GM23338 (cell line): ENCODE results near the gene CSNK2B. TPM values are rescaled to one million over a fixed set of nuclear protein-coding genes. Genes with fewer than 3 reads are reported as not detected.

Source experiments
- ATAC-seq: fragments of 200-7000 bp; cut with Tn5 transposase; 3 replicates; pipeline ENCODE4 v1.9.1; 2020
- DNase-seq: peaks from one replicate; pipeline ENCODE4 v3.0.0-alpha.2; 2015; ENCODE audit warnings: low spot score
- H2AFZ ChIP-seq: fragments of 200-600 bp; sonication (generic); 2 replicates; pipeline ENCODE4 v1.8.0; 2016; ENCODE audit warnings: antibody characterized with exemption, mild to moderate bottlenecking, moderate library complexity
- H3F3A ChIP-seq: fragments of 200-600 bp; sonication (generic); replicated peaks from 2 replicates; pipeline ENCODE4 v1.8.0; 2017; ENCODE audit warnings: antibody characterized with exemption, mixed run types, low read depth
- H3K27ac ChIP-seq: fragments of 200-600 bp; sonication (generic); 2 replicates; pipeline ENCODE4 v1.6.1; 2016; ENCODE audit warnings: low read depth
- H3K27me3 ChIP-seq: fragments of 200-600 bp; sonication (generic); 2 replicates; pipeline ENCODE4 v1.8.0; 2016; ENCODE audit warnings: mild to moderate bottlenecking, mixed run types, moderate library complexity; ENCODE audit not compliant: insufficient read depth
- H3K36me3 ChIP-seq: fragments of 200-600 bp; sonication (generic); 2 replicates; pipeline ENCODE4 v1.8.0; 2016; ENCODE audit warnings: mild to moderate bottlenecking; ENCODE audit not compliant: insufficient read depth
- H3K4me1 ChIP-seq: fragments of 200-600 bp; sonication (generic); 2 replicates; pipeline ENCODE4 v1.8.0; 2016; ENCODE audit warnings: mild to moderate bottlenecking, moderate library complexity; ENCODE audit not compliant: insufficient read depth
- H3K4me2 ChIP-seq: fragments of 200-600 bp; sonication (generic); 2 replicates; pipeline ENCODE4 v1.7.1; 2017; ENCODE audit warnings: mixed run types
- H3K4me3 ChIP-seq: fragments of 200-600 bp; sonication (generic); 2 replicates; pipeline ENCODE4 v1.6.1; 2016; ENCODE audit warnings: mixed run types
- H3K79me2 ChIP-seq: fragments of 200-600 bp; sonication (generic); replicated peaks from 2 replicates; pipeline ENCODE4 v1.8.0; 2017; ENCODE audit warnings: mild to moderate bottlenecking; ENCODE audit not compliant: insufficient read depth
- H3K9me2 ChIP-seq: fragments of 200-600 bp; sonication (generic); 2 replicates; pipeline ENCODE4 v1.8.0; 2017; ENCODE audit not compliant: insufficient read depth
- H4K20me1 ChIP-seq: fragments of 200-600 bp; sonication (generic); replicated peaks from 2 replicates; pipeline ENCODE4 v1.8.0; 2017; ENCODE audit warnings: mild to moderate bottlenecking; ENCODE audit not compliant: insufficient read depth
- H3K27ac Mint-ChIP-seq: 2 replicates; pipeline ENCODE4 v1.8.0; 2020; ENCODE audit warnings: inconsistent platforms, mild to moderate bottlenecking, moderate library complexity, mixed read lengths
- H3K27me3 Mint-ChIP-seq: 3 replicates; pipeline ENCODE4 v1.8.0; 2022; ENCODE audit warnings: low read depth, mild to moderate bottlenecking, moderate library complexity, mixed read lengths, inconsistent platforms; ENCODE audit not compliant: insufficient read depth, poor library complexity
- H3K36me3 Mint-ChIP-seq: 3 replicates; pipeline ENCODE4 v1.8.0; 2021; ENCODE audit warnings: low read depth, mild to moderate bottlenecking, inconsistent platforms, moderate library complexity, mixed read lengths
- H3K4me1 Mint-ChIP-seq: 3 replicates; pipeline ENCODE4 v1.8.0; 2020; ENCODE audit warnings: mild to moderate bottlenecking, inconsistent platforms, mixed read lengths
- H3K4me3 Mint-ChIP-seq: 3 replicates; pipeline ENCODE4 v1.8.0; 2021; ENCODE audit warnings: moderate library complexity, mild to moderate bottlenecking, inconsistent platforms, mixed read lengths
- H3K9me3 Mint-ChIP-seq: 3 replicates; pipeline ENCODE4 v1.8.0; 2020; ENCODE audit warnings: moderate library complexity, mild to moderate bottlenecking, inconsistent platforms, mixed read lengths
- CREB1 ChIP-seq: fragments of 250-450 bp; sonication (Bioruptor Pico); IDR thresholded peaks from 2 replicates; pipeline ENCODE4 v1.5.0; 2020; ENCODE audit warnings: low read depth, mild to moderate bottlenecking, moderate library complexity
- EZH2 ChIP-seq: fragments of 200-600 bp; sonication (generic); IDR thresholded peaks from one replicate; pipeline ENCODE4 v1.8.0; 2017; ENCODE audit warnings: antibody characterized with exemption, mild to moderate bottlenecking, low read depth; ENCODE audit not compliant: unreplicated experiment
- EZH2phosphoT487 ChIP-seq: fragments of 200-600 bp; sonication (generic); IDR thresholded peaks from one replicate; pipeline ENCODE4 v1.8.1; 2018; ENCODE audit warnings: antibody characterized with exemption; ENCODE audit not compliant: unreplicated experiment
- JUNB ChIP-seq: IDR thresholded peaks from one replicate; pipeline ENCODE4 v1.6.1; 2016; ENCODE audit warnings: antibody characterized with exemption; ENCODE audit not compliant: unreplicated experiment
- NANOG ChIP-seq: IDR thresholded peaks from 2 replicates; pipeline ENCODE4 v1.6.1; 2016; ENCODE audit warnings: antibody characterized with exemption, borderline replicate concordance
- POLR2AphosphoS5 ChIP-seq: IDR thresholded peaks from 2 replicates; pipeline ENCODE4 v1.6.1; 2016; ENCODE audit warnings: antibody characterized with exemption, low read depth
- STAT1 ChIP-seq: IDR thresholded peaks from one replicate; pipeline ENCODE4 v1.6.1; 2016; ENCODE audit warnings: antibody characterized with exemption; ENCODE audit not compliant: unreplicated experiment
- ZNF114 ChIP-seq: fragments of 250-450 bp; sonication (Bioruptor Pico); IDR thresholded peaks from 2 replicates; pipeline ENCODE4 v1.5.0; 2020; ENCODE audit warnings: mild to moderate bottlenecking, moderate library complexity
- ZNF331 ChIP-seq: fragments of 250-450 bp; sonication (Bioruptor Pico); IDR thresholded peaks from 2 replicates; pipeline ENCODE4 v1.5.0; 2020; ENCODE audit warnings: low read depth, mild to moderate bottlenecking, moderate library complexity
- polyA plus RNA-seq: library from polyadenylated mRNA; unstranded; fragments of >200 nt; fragmentation: Nextera tagmentation; extraction: Ambion mirVana; gene quantifications from 2 replicates; pipeline ENCODE4 v1.2.1, GENCODE V29; 2016
- total RNA-seq: library from RNA; depleted of rRNA; stranded (reverse); fragments of >200 nt; shearing (Covaris generic); gene quantifications from 2 replicates; pipeline ENCODE4 v1.2.3, GENCODE V29; 2014
- TF ChIP-seq, protein P1 (sequence below): fragments of 250-450 bp; sonication (Bioruptor Pico); IDR thresholded peaks from 2 replicates; pipeline ENCODE4 v1.5.0; 2020; ENCODE audit warnings: mild to moderate bottlenecking, moderate library complexity
- TF ChIP-seq, protein P2 (sequence below): IDR thresholded peaks from 2 replicates; pipeline ENCODE4 v1.6.1; 2016; ENCODE audit warnings: antibody characterized with exemption
- TF ChIP-seq, protein P3 (sequence below): IDR thresholded peaks from one replicate; pipeline ENCODE4 v1.6.1; 2018; ENCODE audit warnings: antibody characterized with exemption; ENCODE audit not compliant: unreplicated experiment
- TF ChIP-seq, protein P4 (sequence below), 2 experiments: fragments of 200-600 bp in 1 of 2; sonication (generic) in 1 of 2; conservative IDR thresholded peaks; 2 replicates each; pipeline versions ENCODE4 v1.5.1 to v1.6.1; 2016 to 2017; ENCODE audit warnings: antibody characterized with exemption in 2 of 2, low read depth in 2 of 2, mild to moderate bottlenecking in 2 of 2, moderate library complexity in 1 of 2

CSNK2B gene
- total and polyA plus RNA-seq, 2 experiments from 2014 or later = 260 to 271 TPM

DNA sequence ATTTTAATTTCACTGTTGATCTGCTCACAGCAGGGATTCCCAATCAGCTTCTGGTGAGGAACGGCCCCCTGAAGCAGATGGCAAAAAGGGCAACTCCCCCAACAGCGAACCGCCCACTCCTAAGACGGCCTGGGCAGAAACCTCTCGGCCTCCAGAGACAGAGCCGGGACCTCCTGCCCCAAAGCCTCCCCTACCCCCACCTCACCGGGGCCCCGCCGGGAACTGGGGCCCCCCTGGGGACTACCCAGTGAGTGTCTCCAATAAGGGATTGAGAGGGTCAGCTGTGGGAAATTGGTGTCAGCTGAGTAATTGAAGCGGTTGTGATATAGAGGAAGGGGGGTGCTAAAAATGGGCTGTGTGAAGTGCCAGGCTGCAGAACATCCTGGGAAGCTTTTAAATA, 38.9 kb upstream of the CSNK2B start:
- Histone ChIP-seq H3K4me1 (peaks cover 10% of the 10 kb centered on the region), H3K4me2 (no peak overlapping the region), H4K20me1 (peaks cover 61% of the 10 kb centered on the region), H3K9me2 (no peaks in the 10 kb centered on the region), H3K27me3 (no peaks in the 10 kb centered on the region), H3K36me3 (peaks cover 85% of the 10 kb centered on the region), H3K4me3 (no peak overlapping the region), H3K79me2 (peaks cover 69% of the 10 kb centered on the region), H2AFZ (no peak overlapping the region), H3F3A (peaks cover 52% of the 10 kb centered on the region), H3K27ac (no peak overlapping the region)
- DNase-seq (no peak), ATAC-seq (no peak)
- Mint-ChIP-seq H3K27ac (no peak overlapping the region), H3K4me3 (no peak overlapping the region; the same call in 2 of the 3 replicates), H3K4me1 (peaks cover 9% of the 10 kb centered on the region), H3K27me3 (peaks cover 13% of the 10 kb centered on the region), H3K36me3 (peaks cover 99% of the 10 kb centered on the region), H3K9me3 (no peaks in the 10 kb centered on the region; the same call in 2 of the 3 replicates)
- TF ChIP-seq STAT1 (no peak), CREB1 (CRISPR knock-in tag) (no peak), ZNF114 (CRISPR knock-in tag) (no peak), EZH2phosphoT487 (no peak), EZH2 (no peak), POLR2AphosphoS5 (no peak), ZNF331 (no peak), JUNB (no peak), NANOG (no peak)
- TF ChIP-seq, protein P1, sequence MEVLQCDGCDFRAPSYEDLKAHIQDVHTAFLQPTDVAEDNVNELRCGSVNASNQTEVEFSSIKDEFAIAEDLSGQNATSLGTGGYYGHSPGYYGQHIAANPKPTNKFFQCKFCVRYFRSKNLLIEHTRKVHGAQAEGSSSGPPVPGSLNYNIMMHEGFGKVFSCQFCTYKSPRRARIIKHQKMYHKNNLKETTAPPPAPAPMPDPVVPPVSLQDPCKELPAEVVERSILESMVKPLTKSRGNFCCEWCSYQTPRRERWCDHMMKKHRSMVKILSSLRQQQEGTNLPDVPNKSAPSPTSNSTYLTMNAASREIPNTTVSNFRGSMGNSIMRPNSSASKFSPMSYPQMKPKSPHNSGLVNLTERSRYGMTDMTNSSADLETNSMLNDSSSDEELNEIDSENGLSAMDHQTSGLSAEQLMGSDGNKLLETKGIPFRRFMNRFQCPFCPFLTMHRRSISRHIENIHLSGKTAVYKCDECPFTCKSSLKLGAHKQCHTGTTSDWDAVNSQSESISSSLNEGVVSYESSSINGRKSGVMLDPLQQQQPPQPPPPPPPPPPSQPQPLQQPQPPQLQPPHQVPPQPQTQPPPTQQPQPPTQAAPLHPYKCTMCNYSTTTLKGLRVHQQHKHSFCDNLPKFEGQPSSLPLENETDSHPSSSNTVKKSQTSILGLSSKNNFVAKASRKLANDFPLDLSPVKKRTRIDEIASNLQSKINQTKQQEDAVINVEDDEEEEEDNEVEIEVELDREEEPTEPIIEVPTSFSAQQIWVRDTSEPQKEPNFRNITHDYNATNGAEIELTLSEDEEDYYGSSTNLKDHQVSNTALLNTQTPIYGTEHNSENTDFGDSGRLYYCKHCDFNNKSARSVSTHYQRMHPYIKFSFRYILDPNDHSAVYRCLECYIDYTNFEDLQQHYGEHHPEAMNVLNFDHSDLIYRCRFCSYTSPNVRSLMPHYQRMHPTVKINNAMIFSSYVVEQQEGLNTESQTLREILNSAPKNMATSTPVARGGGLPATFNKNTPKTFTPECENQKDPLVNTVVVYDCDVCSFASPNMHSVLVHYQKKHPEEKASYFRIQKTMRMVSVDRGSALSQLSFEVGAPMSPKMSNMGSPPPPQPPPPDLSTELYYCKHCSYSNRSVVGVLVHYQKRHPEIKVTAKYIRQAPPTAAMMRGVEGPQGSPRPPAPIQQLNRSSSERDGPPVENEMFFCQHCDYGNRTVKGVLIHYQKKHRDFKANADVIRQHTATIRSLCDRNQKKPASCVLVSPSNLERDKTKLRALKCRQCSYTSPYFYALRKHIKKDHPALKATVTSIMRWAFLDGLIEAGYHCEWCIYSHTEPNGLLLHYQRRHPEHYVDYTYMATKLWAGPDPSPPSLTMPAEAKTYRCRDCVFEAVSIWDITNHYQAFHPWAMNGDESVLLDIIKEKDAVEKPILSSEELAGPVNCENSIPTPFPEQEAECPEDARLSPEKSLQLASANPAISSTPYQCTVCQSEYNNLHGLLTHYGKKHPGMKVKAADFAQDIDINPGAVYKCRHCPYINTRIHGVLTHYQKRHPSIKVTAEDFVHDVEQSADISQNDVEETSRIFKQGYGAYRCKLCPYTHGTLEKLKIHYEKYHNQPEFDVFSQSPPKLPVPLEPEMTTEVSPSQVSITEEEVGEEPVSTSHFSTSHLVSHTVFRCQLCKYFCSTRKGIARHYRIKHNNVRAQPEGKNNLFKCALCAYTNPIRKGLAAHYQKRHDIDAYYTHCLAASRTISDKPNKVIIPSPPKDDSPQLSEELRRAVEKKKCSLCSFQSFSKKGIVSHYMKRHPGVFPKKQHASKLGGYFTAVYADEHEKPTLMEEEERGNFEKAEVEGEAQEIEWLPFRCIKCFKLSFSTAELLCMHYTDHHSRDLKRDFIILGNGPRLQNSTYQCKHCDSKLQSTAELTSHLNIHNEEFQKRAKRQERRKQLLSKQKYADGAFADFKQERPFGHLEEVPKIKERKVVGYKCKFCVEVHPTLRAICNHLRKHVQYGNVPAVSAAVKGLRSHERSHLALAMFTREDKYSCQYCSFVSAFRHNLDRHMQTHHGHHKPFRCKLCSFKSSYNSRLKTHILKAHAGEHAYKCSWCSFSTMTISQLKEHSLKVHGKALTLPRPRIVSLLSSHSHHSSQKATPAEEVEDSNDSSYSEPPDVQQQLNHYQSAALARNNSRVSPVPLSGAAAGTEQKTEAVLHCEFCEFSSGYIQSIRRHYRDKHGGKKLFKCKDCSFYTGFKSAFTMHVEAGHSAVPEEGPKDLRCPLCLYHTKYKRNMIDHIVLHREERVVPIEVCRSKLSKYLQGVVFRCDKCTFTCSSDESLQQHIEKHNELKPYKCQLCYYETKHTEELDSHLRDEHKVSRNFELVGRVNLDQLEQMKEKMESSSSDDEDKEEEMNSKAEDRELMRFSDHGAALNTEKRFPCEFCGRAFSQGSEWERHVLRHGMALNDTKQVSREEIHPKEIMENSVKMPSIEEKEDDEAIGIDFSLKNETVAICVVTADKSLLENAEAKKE (CRISPR knock-in tag) = no peak
- TF ChIP-seq, protein P2, sequence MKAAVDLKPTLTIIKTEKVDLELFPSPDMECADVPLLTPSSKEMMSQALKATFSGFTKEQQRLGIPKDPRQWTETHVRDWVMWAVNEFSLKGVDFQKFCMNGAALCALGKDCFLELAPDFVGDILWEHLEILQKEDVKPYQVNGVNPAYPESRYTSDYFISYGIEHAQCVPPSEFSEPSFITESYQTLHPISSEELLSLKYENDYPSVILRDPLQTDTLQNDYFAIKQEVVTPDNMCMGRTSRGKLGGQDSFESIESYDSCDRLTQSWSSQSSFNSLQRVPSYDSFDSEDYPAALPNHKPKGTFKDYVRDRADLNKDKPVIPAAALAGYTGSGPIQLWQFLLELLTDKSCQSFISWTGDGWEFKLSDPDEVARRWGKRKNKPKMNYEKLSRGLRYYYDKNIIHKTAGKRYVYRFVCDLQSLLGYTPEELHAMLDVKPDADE = no peak
- TF ChIP-seq, protein P3, sequence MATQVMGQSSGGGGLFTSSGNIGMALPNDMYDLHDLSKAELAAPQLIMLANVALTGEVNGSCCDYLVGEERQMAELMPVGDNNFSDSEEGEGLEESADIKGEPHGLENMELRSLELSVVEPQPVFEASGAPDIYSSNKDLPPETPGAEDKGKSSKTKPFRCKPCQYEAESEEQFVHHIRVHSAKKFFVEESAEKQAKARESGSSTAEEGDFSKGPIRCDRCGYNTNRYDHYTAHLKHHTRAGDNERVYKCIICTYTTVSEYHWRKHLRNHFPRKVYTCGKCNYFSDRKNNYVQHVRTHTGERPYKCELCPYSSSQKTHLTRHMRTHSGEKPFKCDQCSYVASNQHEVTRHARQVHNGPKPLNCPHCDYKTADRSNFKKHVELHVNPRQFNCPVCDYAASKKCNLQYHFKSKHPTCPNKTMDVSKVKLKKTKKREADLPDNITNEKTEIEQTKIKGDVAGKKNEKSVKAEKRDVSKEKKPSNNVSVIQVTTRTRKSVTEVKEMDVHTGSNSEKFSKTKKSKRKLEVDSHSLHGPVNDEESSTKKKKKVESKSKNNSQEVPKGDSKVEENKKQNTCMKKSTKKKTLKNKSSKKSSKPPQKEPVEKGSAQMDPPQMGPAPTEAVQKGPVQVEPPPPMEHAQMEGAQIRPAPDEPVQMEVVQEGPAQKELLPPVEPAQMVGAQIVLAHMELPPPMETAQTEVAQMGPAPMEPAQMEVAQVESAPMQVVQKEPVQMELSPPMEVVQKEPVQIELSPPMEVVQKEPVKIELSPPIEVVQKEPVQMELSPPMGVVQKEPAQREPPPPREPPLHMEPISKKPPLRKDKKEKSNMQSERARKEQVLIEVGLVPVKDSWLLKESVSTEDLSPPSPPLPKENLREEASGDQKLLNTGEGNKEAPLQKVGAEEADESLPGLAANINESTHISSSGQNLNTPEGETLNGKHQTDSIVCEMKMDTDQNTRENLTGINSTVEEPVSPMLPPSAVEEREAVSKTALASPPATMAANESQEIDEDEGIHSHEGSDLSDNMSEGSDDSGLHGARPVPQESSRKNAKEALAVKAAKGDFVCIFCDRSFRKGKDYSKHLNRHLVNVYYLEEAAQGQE = no peak
- TF ChIP-seq, protein P4, sequence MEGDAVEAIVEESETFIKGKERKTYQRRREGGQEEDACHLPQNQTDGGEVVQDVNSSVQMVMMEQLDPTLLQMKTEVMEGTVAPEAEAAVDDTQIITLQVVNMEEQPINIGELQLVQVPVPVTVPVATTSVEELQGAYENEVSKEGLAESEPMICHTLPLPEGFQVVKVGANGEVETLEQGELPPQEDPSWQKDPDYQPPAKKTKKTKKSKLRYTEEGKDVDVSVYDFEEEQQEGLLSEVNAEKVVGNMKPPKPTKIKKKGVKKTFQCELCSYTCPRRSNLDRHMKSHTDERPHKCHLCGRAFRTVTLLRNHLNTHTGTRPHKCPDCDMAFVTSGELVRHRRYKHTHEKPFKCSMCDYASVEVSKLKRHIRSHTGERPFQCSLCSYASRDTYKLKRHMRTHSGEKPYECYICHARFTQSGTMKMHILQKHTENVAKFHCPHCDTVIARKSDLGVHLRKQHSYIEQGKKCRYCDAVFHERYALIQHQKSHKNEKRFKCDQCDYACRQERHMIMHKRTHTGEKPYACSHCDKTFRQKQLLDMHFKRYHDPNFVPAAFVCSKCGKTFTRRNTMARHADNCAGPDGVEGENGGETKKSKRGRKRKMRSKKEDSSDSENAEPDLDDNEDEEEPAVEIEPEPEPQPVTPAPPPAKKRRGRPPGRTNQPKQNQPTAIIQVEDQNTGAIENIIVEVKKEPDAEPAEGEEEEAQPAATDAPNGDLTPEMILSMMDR (conservative IDR thresholded peaks at IDR 0.05; ENCODE audit: low read depth in 2 of 2) = no peak
